Raji (cell line): Measurements from ENCODE around the gene FREM2.

Source experiments
- POLR2A ChIP-seq: IDR thresholded peaks from 2 replicates; pipeline ENCODE4 v1.6.1; 2011; ENCODE audit warnings: low read depth, low read length, control low read depth; ENCODE audit not compliant: insufficient read depth

FREM2 gene

GRCh38 chr13:38767506-38768265 is 80.8 kb downstream of the FREM2 start:
- TF ChIP-seq POLR2A = no peak

- no peak for TF ChIP-seq POLR2A
Measured at GRCh38 chr13:38769526-38769925, 82.6 kb downstream of the FREM2 start.

GRCh38 chr13:38775085-38775484 is 88.2 kb downstream of the FREM2 start:
- no peak for TF ChIP-seq POLR2A

DNA sequence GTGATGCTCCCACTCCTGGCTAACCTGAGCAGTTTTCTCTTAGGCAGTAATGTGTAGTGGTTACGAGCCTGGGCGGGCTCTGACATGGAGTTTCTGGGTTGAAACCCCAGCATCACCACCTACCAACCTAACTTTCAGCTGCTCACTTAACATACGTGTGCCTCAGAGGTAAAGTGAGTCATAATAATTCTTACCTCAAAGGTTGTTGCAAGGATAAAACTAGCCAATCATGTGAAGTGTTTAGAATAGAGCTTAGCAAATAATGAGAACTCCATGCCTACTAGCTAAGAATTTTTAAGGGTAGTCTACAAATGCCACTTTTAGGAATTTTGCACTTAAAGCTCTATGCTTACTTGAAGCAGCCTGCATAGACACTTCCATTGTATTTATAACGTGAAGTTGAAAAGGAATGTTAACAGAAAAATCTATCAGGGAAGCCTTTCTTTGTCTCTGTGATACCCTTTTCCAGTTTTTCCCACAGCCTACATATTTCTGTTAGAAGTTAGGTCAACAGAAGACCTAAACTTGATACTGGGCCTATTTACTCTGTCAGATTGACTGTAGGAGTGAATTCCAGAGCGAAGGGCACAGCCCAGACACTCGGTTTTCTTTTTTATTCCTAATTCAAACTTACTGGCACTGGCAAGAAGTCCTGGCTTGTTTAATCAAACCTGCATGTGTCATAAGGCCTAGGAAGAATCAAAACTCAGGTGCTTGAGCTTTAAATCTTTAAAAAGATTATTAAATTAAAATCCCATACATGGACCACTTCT is 90.7 kb downstream of the FREM2 start:
- TF ChIP-seq POLR2A = no peak

- no peak for TF ChIP-seq POLR2A
Measured at GRCh38 chr13:38781539-38781938, 94.7 kb downstream of the FREM2 start.

DNA sequence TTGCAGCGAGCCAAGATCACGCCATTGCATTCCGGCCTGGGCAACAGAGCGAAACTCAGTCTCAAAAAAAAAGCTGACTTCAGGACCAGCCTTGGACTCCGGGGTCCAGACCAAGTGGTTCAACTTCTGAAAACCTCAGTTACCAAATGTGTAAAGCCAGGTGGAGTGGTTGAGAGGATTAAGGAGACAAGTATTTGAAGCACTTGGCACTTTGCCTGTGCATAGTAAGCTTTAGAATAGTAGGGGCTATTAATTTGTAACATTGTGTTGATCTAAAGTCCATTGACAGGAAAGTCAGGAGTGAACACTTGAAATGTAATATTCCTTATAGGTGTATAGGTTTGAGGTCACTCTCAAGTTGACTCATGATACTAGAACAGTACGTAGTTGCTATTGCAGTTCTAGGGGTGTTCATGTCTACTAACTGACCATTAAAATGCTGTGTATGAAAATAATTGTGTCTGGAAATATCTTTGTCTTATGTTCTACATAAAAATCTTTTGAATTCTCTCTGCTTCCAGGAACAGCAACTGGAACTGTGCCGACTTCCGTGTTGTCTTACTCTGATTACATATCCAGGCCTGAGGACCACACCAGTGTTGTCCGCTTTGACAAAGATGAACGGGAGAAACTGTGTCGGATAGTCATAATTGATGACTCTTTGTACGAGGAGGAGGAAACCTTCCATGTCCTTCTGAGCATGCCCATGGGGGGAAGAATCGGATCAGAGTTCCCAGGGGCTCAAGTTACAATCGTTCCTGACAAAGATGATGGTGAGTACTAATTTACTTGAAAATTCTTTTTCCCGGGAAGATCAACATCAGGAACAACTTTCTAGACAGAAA is 97.4 kb downstream of the FREM2 start:
- no peak for TF ChIP-seq POLR2A

GRCh38 chr13:38785042-38785441 is 98.2 kb downstream of the FREM2 start:
- TF ChIP-seq POLR2A = no peak

- no peak for TF ChIP-seq POLR2A
Measured at GRCh38 chr13:38785490-38785889, 98.6 kb downstream of the FREM2 start.

DNA sequence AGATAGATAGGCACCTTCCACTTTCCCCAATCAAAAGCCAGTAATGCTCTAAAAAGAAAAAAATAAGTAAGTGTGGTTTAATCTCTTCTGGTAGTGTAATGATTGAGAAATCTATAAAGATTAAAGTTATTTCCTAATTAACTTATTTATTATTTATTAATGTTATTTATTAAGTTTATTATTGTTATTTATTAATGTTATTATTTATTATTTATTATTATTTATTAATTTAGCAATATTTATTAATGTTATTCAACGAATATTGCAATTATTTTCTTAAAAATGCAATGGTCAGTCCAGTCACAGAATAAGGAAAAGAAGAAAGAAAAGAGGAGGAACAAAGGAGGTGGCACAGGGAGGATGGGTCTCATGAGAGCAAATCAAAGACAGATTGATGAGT is 100.7 kb downstream of the FREM2 start:
- TF ChIP-seq POLR2A = no peak

GRCh38 chr13:38796890-38797289 is 110.0 kb downstream of the FREM2 start:
- TF ChIP-seq POLR2A = no peak

DNA sequence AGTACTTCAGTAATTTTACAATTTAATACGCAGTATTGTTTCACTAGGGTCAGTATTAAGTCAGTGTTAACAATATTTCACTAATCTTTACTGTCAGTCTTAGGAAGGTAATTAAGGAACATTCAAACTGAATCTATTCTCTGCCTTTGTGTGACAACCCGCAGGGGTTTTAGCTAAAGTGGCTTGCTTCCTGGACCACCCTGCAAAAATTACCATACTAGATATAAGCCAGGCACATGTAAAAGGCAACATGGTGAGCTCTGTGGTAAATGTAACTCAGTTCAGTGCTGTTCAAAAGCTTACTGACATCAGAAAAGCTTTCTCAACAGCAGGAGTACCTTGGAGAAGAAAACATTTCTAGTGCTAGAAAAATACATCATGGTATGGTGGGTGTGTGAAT is 116.7 kb downstream of the FREM2 start:
- no peak for TF ChIP-seq POLR2A

DNA sequence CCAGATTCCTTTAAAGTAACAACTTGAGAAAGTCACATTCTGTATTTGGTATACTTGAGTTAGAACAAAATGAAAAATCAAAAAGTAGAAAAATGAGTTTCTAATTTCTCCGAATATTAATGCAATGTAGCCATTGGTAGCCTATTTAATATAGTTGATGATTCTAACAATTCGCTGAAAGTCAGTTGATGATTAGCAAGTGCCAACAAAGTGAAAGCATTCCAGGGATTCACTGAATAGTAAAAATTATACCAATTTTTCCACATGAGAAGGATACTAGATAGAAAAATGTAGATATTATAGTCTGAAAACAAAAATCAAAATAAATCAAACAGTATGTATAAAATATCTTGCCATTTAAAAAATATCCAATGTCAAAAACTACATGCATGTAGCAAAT is 117.2 kb downstream of the FREM2 start:
- TF ChIP-seq POLR2A = no peak

DNA sequence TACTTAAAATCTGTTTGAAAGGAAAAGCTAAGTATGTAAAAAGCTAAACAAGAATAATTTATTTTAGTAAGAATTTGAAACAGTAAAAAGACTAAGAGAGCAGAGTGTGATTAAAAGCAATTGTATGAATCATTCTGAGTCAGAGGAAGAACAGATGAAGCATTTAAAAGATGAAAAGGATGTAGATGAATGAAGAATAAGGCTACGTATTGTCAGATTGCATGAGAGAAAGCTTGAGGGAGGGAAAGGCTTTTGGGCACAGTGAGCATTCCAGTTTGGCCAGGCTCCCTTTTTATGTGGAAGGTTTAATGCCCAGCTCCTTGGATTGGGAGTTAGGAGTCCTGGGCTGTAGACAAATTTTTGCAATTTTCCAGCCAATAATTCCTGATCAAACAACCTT is 117.7 kb downstream of the FREM2 start:
- TF ChIP-seq POLR2A = no peak

DNA sequence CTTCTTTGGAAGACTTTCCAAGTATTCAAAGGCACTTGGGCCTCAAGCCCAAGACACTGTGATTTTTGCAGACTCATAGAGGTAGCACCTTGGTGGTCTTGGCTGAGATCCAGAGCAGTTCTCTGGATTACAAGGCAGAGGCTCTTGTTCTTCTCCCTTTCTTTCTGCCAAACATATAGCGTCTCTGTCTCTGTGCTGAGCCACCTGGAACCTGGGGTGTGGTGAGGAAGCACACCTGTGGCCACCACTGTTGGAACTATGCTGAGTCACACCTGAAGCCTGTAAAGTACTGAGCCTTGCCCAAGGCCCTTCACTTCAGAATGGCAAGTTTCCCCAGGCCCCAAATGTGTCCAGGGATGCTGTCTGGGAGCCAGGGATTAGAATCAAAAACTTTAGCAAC is 127.5 kb downstream of the FREM2 start:
- no peak for TF ChIP-seq POLR2A

DNA sequence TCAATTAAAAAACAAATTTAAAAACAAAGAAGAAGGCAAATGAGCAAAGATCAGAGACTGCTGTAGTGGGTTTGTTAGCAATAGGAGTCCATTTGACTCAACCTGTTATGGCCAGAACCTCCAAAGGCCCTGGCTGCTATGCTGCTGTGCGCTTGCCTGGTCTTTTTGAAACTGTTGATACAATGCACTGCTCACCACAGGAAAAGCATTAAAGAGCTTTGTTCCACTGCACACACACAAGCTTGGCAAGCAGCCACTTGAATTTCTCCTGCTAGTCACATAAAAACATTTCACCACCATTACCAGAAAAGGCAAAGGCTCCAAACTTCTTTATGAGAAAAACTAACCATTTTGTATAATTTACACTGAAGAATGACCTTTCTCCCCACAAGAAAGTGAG is 132.2 kb downstream of the FREM2 start:
- TF ChIP-seq POLR2A = no peak
